Left kidney (tissue), 2 donors: ENCODE measurements around the gene ABCF1. TPM values are rescaled to one million over a fixed set of nuclear protein-coding genes. Genes with fewer than 3 reads are reported as not detected.
A peak's percentile ranks its signal among the peaks of the same experiment; 100 is the strongest.

ENCODE experiments used
- DNase-seq: peaks from one replicate; pipeline ENCODE4 v3.0.0-alpha.2; 2013
- polyA plus RNA-seq: library from polyadenylated mRNA; unstranded; fragments of 120-200 nt; gene quantifications from one replicate; pipeline ENCODE4 v1.2.1, GENCODE V29; 2013; ENCODE audit not compliant: insufficient read length

ABCF1 gene
- polyA plus RNA-seq, 1 donor = 76.0 TPM

DNA sequence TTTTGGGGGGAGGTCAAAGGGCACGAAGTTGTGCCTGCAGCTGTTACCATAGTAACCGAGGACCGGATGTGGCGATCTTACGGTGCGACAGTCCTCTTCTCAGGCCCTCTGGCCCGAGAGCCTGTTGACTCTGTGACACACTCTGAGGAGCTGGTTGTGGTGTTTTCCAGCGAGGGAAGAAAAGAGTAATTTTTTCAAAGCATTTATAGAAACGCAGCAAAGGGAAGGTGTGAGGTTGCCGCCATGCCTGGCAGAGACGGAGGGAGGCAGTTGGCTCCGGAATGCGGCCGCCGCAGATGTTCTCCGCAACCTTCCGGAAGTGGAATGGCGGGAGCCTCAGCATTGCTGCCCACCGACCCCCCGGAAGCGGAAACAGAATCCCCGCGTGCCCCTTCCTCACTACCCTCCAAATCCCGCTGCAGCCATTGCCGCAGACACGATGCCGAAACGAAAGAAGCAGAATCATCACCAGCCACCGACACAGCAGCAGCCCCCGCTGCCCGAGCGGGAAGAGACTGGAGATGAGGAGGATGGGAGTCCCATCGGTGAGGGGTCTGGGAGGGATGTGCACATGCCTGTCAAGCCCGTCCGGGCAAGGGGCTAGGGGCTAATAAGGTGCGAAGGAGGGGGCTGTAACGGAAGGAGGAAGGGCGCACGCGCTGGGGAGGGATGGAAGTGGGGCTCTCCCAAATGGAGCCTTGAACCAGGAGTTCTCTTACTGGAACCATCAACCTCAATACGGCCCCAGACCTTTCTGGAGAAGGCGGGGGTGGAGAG lies 14.1 kb upstream of the ABCF1 start, which contains the start of gene PRR3:
Gene PRR3 (plus strand): TSS at position 390 of the 777 bp plus-strand sequence. CDS start 50 bp downstream, at position 440.
- peak; percentile 90 for DNase-seq

DNA sequence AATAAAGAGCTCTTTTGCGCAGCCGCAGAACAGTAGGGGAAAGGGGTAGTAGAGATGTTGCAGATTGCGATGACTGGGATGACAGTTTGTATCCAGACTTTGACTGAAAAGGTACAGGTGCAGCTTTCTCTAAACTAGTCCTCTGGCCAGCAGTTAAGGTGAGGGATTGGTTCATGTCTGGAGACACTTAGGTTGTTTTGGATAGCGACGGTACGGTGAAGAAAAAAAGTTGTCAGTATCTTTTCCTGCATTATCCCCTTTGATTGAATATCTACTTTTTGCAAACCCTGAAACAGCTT lies 13.6 kb upstream of the ABCF1 start:
- no peak for DNase-seq

DNA sequence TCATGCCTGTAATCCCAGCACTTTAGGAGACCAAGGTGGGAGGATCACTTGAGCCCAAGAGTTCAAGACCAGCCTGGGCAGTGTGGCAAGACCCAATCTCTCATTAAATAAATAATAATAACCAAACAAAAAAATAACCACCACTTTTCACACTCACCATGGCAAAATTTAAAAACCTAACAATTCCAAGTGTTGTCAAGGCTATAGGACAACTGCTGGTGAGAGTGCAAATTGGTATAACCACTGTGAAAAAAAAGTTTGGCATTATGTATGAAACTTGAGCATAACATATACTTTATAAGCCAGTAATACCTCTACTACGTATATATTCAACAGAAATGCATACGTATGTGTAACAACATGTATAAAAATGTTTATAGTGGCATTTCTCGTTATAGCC lies 10.3 kb upstream of the ABCF1 start:
- no peak for DNase-seq

GRCh38 chr6:30562470-30563425 lies 8.5 kb upstream of the ABCF1 start:
- DNase-seq = no peak

- no peak for DNase-seq
Measured at GRCh38 chr6:30564114-30564513, 7.1 kb upstream of the ABCF1 start.

GRCh38 chr6:30565772-30566171 lies 5.5 kb upstream of the ABCF1 start:
- no peak for DNase-seq

- no peak for DNase-seq
Measured at GRCh38 chr6:30568245-30568644, 3.0 kb upstream of the ABCF1 start.

DNA sequence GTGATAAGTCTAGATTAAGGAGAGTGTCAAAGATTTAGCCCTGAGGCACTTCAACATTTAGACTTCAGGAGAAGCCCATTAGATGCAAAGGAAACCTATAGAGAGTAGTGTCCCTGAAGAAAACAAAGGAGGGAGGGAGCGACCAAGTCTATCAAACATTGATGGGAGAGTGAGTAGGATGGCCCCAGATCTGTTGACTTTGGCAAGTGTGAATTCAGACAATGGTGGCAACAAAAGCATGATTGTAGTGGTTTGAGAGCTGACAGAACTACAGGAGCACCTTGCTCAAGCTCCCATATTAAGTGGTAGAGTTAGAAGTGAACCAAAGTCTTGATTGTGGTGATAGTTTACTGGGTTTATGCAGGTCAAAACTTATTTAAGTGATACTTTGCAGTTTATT lies 979 bp upstream of the ABCF1 start:
- no peak for DNase-seq

DNA sequence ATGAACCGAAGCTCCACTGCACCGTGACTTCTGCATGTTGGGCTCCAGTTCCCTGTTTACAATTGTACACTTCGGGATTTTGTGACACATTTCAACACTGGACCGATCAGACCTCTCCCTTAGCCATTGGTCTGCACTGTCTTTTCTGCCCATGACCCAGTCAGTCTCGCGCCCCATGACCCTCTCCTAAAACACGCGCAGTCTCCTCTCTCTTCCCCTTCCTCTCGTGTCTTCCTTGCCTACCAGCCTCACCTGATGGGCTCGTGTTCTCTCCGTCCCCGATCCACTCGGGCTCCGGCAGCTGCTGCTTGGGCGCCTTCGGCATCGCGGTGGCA lies 535 bp upstream of the ABCF1 start:
- no peak for DNase-seq

- DNase-seq = no peak
Measured at GRCh38 chr6:30571762-30572082, 480 bp downstream of the ABCF1 start.

- DNase-seq = no peak
Measured at GRCh38 chr6:30572148-30572547, 906 bp downstream of the ABCF1 start.

- no peak for DNase-seq
Measured at GRCh38 chr6:30573113-30573512, 1.9 kb downstream of the ABCF1 start.

- DNase-seq = no peak
Measured at GRCh38 chr6:30578051-30578450, 6.8 kb downstream of the ABCF1 start.

DNA sequence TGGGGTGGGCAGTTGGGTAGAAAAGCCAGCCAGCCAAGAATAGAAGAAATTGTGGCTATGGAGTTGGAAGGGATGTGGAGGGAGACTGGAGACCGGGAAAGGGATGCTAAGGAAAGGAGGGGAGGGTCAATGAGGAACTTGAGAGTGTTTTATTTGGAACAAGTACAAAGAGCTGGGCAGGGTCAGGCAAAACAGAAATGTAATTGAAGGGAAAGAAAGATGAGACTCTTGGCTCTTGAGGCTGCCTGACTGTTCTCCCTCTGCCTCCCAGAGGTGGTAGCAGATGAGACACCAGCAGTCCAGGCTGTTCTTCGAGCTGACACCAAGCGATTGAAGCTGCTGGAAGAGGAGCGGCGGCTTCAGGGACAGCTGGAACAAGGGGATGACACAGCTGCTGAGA lies 12.7 kb downstream of the ABCF1 start:
- DNase-seq = no peak

DNA sequence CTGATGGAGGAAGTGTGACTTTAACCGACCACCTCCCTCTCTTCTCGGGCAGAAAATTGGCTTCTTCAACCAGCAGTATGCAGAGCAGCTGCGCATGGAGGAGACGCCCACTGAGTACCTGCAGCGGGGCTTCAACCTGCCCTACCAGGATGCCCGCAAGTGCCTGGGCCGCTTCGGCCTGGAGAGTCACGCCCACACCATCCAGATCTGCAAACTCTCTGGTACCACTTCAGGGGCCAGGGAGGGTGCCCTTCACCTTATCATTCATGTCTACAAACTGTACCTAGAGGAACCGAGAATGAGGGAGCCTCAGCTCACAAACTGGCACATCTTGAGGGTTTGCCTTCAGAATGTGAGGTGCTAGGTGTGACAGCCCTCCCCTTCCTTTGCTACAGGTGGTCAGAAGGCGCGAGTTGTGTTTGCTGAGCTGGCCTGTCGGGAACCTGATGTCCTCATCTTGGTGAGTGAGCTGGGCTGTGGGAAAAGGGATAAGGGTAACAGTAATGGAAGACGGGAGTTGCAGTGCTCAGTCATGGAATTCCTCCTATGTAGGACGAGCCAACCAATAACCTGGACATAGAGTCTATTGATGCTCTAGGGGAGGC lies 18.6 kb downstream of the ABCF1 start:
- DNase-seq = no peak

GRCh38 chr6:30590509-30590908 lies 19.3 kb downstream of the ABCF1 start:
- no peak for DNase-seq

GRCh38 chr6:30591008-30591407 lies 19.8 kb downstream of the ABCF1 start:
- peak; percentile 58 for DNase-seq

DNA sequence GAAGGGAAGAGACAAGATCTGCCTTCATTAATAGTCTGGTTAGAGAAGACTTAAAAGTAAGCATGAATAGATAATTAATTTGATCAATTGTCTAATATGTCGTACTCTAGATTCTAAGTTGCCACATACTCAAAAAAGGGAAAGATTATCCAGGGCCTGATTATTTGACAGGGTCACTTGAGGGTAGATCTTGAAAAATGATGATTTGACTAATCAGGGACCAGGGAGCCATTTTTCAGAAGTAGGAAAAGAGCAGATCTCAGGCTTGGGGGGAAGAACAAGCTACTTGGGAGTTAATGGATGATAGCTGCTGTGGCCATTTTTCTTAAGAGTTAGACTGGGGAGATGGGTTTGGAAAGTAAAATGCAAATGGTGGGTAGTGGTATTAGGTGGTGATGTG lies 21.0 kb downstream of the ABCF1 start:
- DNase-seq = no peak

- peak; percentile 77 for DNase-seq
Measured at GRCh38 chr6:30597315-30598144, 26.3 kb downstream of the ABCF1 start.

DNA sequence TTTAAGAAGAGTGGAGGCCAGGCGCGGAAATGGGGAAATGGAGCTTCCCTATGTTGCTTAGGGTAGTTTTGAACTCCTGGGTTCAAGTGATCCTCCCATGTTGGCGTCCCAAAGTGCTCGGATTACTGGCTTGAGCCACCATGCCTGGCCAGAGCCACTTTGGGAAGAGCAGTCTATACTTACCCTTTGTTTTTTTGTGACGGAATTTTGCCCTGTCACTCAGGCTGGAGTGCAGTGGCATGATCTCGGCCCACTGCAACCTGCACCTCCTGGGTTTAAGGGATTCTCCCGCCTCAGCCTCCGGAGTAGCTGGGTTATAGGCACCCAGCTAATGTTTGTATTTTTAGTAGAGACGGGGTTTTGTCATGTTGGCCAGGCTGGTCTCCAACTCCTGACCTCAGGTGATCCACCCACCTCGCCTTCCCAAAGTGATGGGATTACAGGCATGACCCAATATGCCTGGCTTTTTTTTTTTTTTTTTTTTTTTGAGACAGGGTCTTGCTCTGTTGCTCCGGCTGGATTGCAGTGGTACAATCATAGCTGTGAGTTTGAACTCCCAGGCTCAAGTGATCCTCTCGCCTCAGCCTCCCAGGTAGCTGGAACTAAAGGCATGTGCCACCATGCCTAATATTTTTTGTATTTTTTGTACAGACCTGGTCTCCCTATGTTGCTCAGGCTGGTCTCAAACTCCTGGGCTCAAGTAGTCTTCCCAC lies 27.8 kb downstream of the ABCF1 start:
- DNase-seq = no peak

DNA sequence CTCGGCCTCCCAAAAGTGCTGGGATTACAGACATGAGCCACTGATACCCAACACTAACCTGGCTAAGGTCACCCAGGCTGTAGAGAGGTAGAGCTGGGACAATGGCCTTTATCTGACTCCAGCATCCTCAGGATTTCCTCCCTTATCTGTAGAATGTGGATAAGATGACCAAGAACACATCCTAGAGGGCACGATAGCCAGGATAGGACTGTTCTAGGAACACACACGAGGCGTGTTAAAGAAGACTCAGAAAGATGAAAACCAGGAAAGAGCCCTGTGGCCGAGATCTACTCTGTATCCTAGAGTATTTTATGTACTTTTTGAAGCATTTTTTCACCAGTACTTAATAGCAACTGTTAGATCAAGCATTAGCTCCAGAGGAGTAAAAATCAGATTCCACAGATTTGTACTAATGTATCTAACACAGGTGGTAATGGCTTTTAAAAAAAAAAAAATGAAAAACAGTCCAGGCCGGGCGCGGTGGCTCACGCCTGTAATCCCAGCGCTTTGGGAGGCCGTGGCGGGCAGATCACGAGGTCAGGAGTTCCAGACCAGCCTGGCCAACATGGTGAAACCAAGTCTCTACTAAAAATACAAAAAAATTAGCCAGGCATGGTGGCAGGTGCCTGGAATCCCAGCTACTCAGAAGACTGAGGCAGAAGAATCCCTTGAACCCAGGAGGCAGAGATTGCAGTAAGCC lies 28.5 kb downstream of the ABCF1 start:
- no peak for DNase-seq
